ENCODE results near the gene XRN2. TPM values are rescaled to one million over a fixed set of nuclear protein-coding genes. Genes with fewer than 3 reads are reported as not detected.

Gene XRN2
- total RNA-seq, 1 experiment from 2014 or later, result 122 TPM

GRCh38 chr20:21371193-21371592, 68.1 kb downstream of the XRN2 start:
- DNase-seq (ENCODE audit: low spot score), result no peak
- ChIA-PET POLR2A (ENCODE audit: low non-redundant PET) (interaction anchor here (0.6 kb wide), 1 partner anchor 23 kb away, joined by 3 read pairs; no protein-coding TSS in a partner anchor), CTCF (no interaction called here)
- Histone ChIP-seq H3K36me3 (ENCODE audit: insufficient read depth, low read length, poor library complexity, severe bottlenecking) (peaks cover 40% of the 10 kb centered on the region), H3K27ac (ENCODE audit: low read depth, low read length, poor library complexity, severe bottlenecking) (no peak overlapping the region), H3K4me3 (ENCODE audit: low read depth, low read length, poor library complexity, severe bottlenecking) (no peak overlapping the region), H3K4me1 (ENCODE audit: insufficient read depth, low read length, poor library complexity, severe bottlenecking) (peaks cover 8% of the 10 kb centered on the region), H3K27me3 (replicated peaks; ENCODE audit: insufficient read depth, low read depth, low read length, poor library complexity) (no peaks in the 10 kb centered on the region), H3K9me3 (ENCODE audit: low read depth, low read length, poor library complexity, severe bottlenecking) (no peaks in the 10 kb centered on the region)
- TF ChIP-seq CTCF (conservative IDR thresholded peaks at IDR 0.05; ENCODE audit: low read depth, low read length), result no peak
- no peak for TF ChIP-seq EZH2 (IDR thresholded peaks at IDR 0.05; ENCODE audit: borderline replicate concordance, low read depth, low read length, poor library complexity, severe bottlenecking)
- BruUV-seq (replicated peaks), result no TSS peak
- intact Hi-C loops (cut with micrococcal nuclease; ENCODE audit: unreplicated experiment), result no loop called here

- intact Hi-C loops (cut with micrococcal nuclease; ENCODE audit: unreplicated experiment), result no loop called here
- Histone ChIP-seq H3K27ac (ENCODE audit: low read depth, low read length, poor library complexity, severe bottlenecking) (no peak overlapping the region), H3K9me3 (ENCODE audit: low read depth, low read length, poor library complexity, severe bottlenecking) (no peaks in the 10 kb centered on the region), H3K4me1 (ENCODE audit: insufficient read depth, low read length, poor library complexity, severe bottlenecking) (peaks cover 8% of the 10 kb centered on the region), H3K27me3 (replicated peaks; ENCODE audit: insufficient read depth, low read depth, low read length, poor library complexity) (no peaks in the 10 kb centered on the region), H3K36me3 (ENCODE audit: insufficient read depth, low read length, poor library complexity, severe bottlenecking) (peaks cover 31% of the 10 kb centered on the region), H3K4me3 (ENCODE audit: low read depth, low read length, poor library complexity, severe bottlenecking) (no peak overlapping the region)
- CTCF ChIA-PET, result no interaction called here
- POLR2A ChIA-PET (ENCODE audit: low non-redundant PET), result no interaction called here
- no peak for TF ChIP-seq CTCF (conservative IDR thresholded peaks at IDR 0.05; ENCODE audit: low read depth, low read length)
- no peak for TF ChIP-seq EZH2 (IDR thresholded peaks at IDR 0.05; ENCODE audit: borderline replicate concordance, low read depth, low read length, poor library complexity, severe bottlenecking)
- no peak for DNase-seq (ENCODE audit: low spot score)
- BruUV-seq (replicated peaks), result no TSS peak
Observed at GRCh38 chr20:21372016-21372415, 68.9 kb downstream of the XRN2 start.

GRCh38 chr20:21373436-21373835, 70.3 kb downstream of the XRN2 start:
- ChIA-PET POLR2A (ENCODE audit: low non-redundant PET) (no interaction called here), CTCF (no interaction called here)
- peaks cover 18% of the 10 kb centered on the region for H3K36me3 ChIP-seq (ENCODE audit: insufficient read depth, low read length, poor library complexity, severe bottlenecking)
- BruUV-seq (replicated peaks), result no TSS peak
- H3K4me1 ChIP-seq (ENCODE audit: insufficient read depth, low read length, poor library complexity, severe bottlenecking), result peaks cover 8% of the 10 kb centered on the region
- H3K4me3 ChIP-seq (ENCODE audit: low read depth, low read length, poor library complexity, severe bottlenecking), result no peak overlapping the region
- no peaks in the 10 kb centered on the region for H3K9me3 ChIP-seq (ENCODE audit: low read depth, low read length, poor library complexity, severe bottlenecking)
- no peak overlapping the region for H3K27ac ChIP-seq (ENCODE audit: low read depth, low read length, poor library complexity, severe bottlenecking)
- no peak for DNase-seq (ENCODE audit: low spot score)
- H3K27me3 ChIP-seq (replicated peaks; ENCODE audit: insufficient read depth, low read depth, low read length, poor library complexity), result no peaks in the 10 kb centered on the region
- intact Hi-C loops (cut with micrococcal nuclease; ENCODE audit: unreplicated experiment), result no loop called here
- TF ChIP-seq EZH2 (IDR thresholded peaks at IDR 0.05; ENCODE audit: borderline replicate concordance, low read depth, low read length, poor library complexity, severe bottlenecking) (no peak), CTCF (conservative IDR thresholded peaks at IDR 0.05; ENCODE audit: low read depth, low read length) (no peak)

All from A673 (cell line).